Brain pericyte (primary cell): ENCODE results near the gene KDM4B.

ENCODE experiments used
- DNase-seq: peaks from one replicate; pipeline ENCODE4 v3.0.0-alpha.2; 2012; ENCODE audit warnings: low read depth, low spot score

KDM4B gene

DNA sequence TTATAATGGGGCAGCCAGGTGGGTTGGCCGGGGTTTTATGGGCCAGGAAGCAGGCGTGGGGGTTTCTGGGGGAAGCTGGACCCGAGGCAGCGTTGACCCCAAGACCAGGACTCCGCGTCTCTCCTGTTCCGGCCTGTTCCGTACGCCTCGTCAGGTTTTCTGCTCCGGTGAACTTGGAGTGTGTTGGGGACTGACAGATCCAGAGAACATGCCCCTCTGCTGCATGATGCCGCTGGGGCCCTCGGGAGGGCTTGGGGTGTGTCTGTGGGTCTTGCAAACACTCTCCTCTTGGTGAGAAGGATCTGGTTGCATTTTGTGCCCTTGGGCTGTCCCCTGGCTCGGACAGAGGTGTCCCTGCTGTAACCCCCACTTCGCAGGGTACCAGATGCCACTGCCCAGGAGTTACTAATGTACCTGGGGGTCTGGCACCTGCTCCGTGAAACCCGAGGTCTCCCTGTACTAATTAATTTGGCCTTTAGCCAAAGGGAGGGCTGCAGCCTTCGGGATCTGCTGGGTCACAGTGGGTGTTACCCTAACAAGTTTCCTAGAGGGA, 15.6 kb downstream of the KDM4B start:
- no peak for DNase-seq

DNA sequence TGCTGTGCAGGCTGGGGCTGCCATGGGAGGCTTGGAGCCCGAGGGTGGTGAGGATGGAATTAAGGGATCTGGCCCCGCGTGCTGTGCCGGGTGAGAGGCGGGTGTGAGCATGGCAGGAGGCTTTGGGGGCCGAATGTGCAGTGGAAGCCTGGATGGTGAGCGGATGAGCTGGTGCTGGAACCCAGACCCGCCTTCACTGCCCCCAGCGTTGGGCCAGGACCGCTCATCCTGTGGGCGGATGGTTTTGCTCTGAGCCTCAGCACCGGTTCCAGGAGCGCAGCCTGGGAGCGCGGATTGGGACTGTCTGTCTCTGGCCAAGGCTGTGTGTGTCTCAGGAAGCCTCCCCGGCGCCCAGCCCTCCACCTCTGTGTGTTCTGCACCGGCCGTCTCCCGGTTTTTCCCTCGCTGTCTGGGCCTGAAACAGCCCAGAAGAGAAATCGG, 16.7 kb downstream of the KDM4B start:
- DNase-seq: no peak

DNA sequence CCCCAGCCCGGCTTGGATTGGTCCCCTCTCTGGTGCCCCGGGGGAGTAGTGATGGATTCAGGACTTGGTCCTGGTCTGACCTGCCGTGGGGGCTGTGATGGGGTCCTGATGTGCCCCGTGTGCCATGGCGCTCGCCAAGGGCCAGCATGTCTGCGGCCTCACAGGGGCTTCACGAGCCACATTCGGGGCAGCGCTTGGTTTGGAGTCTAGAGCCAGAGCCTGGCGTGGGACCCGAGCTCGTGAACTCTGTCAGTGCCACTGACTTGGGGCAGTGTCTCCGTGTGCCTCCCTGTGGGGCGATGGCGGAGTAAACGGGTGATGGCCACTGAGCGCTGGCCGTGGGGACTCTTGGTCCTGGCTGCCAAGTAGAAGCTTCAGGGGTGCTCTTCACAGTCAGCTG, 17.1 kb downstream of the KDM4B start:
- no peak for DNase-seq

DNA sequence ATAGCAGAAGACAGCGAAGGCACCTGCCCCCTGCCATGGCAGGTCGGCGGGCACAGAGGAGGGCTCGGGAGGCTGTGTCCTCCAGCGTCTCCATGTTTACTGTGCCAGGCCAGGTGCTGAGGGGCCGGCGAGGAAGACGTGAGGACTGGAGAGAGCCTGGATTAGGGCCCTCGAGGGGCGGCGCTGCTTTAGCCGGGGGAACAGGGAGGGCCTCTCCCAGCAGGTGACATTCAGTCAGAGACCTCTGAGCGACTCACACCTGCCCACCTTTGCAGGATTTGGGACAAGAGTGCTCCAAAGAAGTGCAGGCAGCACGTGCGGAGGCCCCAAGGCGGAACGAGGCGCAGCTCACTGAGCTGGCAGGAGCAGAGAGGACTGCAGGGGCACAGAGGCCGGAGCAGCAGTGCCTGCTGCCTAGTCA, 17.6 kb downstream of the KDM4B start:
- no peak for DNase-seq

DNA sequence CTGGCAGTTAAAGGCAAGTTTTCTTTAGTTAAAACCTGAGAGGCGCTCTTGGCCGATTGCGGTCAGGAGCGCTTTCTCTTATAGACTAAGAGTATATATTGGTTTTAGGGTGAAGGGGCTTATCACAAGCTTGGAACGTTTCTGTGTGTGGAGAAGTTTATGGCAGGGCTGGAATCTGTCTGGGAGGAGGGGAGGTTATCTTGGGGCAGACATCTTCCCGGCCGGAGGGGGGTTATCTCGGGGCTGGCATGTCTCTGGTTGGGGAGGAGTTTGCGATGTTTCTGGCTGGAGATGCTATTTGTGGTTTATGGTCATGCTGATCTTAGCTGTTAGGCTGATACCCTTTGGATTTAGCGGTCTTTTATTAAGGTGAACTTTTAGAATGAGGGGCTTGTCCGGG, 18.3 kb downstream of the KDM4B start:
- no peak for DNase-seq

DNA sequence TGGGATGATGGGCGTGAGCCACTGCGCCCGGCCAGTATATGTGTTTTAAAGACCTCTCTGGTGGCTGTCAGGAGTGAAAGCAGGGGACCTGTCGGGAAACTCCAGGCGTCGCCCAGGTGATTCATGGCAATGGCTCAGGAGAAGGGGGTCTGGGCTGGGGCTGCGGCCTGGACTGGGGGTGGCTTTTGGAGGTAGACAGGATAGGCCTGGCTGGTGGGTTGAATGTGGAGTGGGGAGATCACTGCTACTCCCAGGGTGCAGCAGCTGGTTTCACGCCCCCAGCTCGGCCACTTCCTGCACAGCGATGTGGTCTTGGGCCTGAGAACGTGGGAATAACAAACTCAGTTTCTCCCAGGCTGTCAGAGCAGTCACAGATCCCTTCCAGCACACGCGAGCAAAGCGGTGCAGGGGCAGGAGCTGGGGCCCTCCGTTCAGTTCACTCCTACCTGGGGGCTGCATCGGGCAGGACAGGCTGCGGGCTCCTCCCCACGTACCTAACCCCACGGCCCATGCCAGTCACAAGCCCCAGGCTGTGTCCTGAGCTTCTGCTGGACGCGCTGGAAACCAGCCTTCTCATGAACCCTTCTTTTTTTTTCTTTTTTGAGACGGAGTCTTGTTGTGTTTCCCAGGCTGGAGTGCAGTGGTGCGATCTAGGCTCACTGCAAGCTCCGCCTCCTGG, 18.9 kb downstream of the KDM4B start:
- no peak for DNase-seq

DNA sequence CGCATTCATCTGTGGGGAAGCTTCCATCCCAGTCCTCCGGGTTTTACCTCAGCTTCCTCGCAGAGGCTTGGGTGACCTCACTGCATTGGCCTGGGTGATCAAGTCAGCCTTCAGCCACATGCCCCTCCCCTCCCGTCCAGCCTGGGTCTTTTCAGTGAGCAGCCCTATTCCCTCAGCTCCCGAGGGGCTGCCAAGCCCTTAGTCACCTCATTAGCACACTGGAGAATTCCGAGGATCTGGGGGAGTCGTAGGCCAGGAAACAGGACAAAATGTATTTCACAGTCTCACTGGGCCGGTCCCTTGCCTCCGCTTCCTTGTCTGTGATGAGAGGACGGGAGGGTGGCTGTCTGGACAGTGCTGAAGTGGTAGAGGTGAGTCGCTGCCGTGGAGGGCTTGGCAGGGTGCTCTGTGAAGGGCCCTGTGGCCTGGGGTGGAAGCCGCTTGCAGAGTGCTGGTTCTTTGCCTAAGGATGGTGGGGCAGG, 19.9 kb downstream of the KDM4B start:
- DNase-seq: no peak

DNA sequence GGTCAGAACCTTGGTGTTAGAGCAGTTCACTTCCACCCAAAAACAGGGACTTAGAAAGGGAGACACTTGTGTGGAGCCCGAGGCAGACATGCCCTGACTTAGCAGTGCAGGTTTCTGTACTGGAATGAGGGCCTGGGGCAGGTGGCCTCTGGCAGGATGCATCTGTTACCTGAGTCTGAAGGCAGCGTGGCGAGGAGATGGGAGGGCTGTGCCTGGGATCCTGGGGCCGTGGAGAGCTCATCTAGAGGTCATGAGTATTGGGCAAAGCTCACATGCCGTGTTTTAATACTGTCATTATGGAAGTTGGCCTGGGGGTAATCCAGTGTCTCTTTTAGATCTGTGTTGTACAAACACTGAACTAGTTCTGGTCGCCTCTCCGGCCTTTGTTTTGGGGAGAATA, 21.4 kb downstream of the KDM4B start:
- DNase-seq: no peak

DNA sequence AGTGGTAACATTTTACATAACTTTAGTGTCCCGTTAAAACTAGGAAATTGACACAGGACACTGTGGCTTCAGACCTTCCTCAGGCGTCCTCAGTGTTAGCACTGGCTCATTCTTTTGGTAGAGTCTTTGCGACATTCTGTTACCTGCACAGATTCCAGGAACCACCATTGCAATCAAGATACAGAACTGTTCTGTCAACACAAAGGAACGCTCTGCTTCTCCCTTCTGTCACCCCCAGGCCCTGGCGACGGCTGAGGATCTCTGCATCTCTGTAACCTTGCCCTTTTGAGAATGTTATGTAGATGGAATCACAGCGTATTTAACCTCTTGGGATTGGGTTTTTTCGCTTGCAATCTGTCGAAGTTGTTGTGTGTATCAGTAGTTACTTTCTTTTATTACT, 22.6 kb downstream of the KDM4B start:
- DNase-seq: no peak

DNA sequence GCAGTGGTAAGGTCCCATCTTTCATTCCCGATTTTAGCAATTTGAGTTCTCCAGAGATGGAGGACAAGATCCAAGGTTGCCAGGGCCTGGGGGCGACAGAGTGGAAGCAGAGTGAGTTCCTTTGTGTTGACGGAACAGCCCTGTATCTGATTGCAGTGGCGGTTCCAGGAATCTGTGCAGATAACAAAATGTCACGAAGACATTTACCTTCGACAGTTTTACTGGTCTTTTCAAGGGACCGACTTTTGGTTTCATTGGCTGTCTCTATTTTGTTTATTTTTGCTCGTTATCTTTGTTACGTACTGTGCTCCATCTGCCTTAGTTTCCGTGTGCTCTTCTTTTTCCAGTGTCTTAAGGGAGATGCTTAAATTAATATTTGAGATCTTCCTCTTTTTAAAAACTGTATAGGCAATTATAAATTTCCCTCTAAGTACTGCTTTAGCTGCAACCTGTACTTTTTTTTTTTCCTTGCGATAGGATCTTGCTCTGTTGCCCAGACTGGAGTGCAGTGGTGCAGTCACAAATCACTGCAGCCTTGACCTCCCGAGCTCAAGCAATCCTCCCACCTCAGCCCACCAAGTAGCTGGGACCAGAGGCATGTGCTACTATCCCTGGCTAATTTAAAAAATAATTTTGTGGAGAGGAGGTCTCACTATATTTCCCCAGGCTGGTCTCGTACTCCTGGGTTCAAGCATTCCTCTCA, 23.2 kb downstream of the KDM4B start:
- DNase-seq: no peak

DNA sequence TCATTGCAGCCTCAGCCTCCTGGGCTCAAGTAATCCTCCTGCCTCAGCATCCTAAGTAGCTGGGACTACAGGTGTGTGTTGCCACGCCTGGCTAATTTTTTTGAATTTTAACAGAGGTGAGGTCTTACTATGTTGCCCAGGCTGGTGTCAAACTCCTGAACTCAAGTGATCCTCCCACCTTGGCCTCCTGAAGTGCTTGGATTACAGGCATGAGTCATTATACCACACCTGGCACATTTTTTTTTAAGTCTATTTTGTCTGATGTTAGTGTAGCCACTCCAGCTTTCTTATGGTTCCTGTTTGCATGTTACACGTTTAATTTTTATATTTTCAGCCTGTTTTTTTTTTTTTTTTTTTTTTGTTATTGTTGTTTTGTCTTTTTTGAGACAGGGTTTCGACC, 24.8 kb downstream of the KDM4B start:
- DNase-seq: no peak

DNA sequence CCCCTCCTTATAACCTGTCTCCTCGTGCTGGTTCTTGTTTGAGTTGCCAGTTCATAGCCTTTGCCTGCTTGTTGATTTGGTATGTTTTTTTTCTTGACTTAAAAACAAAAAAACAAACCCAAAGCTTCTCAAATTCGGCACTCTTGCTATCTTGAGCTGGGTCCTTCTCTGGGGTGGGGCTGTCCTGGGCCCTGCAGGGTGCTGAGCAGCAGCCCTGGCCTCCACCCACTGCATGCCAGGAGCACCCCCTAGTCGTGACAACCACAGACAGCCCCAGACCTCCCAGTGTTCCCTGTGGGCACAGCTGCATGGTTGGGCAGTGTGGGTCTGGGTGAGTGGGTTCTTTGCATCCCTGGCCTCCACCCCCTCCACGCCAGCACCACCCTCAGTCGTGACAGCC, 27.8 kb downstream of the KDM4B start:
- DNase-seq: no peak

DNA sequence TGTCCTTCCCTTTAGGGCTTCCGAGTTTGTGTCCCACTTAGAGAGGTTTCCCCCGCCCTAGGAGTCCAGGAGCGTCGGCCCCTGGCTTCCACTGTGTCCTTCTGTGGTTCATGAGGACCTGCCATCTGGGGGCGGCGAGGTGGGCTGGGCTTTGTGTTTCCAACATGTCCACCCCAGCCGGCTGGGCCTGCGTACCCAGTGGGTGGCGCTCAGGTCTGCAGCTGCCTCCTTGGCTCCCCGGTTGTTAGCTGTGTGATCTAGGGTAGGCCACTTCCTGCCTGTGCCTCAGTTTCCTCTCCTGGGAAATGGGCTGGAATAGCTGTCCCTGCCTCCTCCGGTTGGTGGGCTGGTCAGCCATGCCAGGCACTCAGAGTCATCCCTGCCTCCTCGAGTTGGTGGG, 28.4 kb downstream of the KDM4B start:
- no peak for DNase-seq

DNA sequence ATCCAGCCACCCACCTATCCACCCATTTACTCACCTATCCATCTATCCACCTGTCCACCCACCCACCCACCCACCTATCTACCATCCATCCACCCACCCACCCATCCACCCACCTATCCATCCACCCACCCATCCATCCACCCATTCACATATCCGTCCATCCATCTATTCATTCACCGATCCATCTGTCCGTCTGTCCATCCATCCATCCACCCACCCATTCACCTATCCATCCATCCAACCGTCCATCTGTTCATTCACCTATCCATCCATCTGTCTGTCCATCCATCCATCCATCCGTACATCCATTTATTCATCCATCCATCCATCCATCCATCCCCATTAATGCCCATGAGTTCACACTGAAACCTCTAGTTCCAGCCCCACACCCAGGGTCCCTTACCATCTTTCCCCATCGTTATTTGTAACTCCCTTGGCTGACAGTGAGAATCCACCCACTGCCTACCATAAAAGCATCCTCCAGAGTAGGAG, 31.3 kb downstream of the KDM4B start:
- no peak for DNase-seq

DNA sequence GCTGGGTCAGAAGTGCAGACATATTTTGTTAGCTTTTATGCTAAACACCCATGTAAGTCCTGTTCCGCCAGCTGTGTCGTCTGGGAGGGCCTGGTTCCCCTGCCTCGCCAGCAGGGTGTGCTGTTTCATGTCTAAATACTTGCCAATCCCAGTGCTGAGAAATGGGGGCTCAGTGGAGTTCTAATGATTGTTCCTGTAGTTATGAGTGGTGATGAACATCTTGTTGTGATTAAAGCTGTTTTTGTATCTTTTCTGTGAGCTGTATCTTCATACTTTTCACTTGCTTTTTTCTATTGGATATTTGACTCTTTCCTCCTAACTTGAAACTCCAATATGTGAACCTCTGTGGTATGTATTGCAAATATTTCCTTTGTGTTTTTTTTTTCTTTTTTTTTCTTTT, 32.7 kb downstream of the KDM4B start:
- DNase-seq: peak; percentile 54

DNA sequence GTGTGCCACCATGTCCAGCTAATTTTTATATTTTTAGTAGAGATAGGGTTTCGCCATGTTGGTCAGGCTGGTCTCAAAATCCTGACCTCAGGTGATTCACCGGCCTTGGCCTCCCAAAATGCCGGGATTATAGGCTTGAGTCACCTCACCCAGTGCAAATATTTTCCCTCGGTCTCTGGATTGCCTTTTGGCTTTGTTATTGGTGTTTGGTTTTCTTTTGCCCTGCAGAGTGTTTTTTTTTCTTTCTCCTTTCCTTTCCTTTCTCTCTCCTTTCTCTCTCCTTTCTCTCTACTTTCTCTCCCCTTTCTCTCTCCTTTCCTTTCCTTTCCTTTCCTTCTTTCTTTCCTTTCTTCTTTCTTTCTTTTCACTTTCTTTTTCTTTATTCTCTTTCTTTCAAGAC, 33.2 kb downstream of the KDM4B start:
- DNase-seq: no peak

DNA sequence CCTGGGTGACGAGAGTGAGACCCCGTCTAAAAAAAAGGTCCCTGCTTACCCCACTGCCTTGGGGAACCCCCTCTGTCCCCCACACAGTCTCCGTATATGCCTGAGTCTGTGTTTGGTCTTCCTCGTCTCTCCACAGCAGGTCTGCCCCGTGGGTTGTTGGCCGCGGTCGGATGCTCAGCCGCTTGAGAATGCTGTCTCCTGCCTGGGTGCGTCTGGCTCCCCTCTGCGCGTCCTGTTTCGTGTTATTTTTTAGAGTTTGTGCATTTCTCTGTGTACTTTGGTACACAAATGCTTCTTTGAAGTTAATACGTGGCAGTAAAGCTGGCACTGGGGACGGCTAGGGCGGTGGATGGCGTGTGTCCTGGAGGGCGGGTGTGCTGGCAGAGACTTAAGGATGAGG, 34.9 kb downstream of the KDM4B start:
- DNase-seq: no peak

DNA sequence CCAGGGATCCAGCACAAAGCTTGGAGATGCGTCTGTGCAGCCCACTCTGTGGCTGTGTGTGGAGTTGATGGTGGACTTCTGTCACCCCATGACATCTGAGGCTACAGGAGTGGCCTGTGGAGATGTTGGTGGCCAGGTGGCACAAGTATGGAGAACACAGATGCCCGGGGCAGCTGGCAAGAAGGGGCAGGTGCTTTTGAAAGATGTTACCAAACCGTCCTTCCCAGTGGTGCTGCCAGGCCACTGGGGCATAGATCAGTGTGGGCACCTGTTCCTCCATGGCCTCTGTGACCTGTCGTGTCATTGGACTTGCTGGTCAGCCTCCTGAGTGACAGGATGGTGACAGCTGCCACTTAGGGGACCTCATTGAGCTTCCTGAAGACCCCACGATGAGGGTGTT, 36.2 kb downstream of the KDM4B start:
- DNase-seq: no peak

DNA sequence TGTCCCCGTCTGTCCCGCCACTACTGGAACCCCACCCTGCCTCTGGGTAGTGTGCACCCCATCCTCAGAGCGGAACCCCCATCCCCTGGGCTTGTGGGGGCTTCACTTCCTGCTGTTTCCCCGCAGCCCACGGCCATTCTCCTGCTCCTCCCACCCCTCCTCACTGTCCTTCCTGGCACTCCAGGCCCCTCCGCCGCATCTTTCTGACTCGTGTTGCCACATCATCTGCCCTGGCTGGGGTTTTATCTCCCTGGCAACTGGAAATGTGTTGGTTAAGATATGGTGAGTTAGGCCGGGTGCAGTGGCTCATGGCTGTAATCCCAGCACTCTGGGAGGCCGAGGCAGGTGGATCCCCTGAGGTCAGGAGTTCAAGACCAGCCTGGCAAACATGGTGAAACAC, 37.3 kb downstream of the KDM4B start:
- no peak for DNase-seq

DNA sequence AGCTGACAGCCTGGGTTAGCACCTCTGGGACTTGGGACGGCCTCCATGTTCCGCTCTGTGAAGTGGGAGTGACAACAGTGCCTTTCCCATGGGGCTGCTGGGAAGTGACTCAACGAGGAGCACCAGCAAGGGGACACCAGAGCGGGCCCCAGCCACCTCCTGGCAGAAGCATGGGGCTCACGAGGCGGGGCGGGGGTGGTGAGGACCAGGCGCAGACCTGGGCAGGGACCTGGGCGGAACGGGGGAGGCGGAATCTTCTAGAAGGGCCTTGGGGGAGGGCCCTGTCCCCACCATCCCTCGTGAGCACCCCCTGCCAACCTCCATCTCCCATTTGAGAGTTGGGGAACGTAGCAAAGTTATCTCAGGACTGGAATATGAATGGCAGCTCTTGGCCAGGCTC, 37.9 kb downstream of the KDM4B start:
- DNase-seq: no peak

DNA sequence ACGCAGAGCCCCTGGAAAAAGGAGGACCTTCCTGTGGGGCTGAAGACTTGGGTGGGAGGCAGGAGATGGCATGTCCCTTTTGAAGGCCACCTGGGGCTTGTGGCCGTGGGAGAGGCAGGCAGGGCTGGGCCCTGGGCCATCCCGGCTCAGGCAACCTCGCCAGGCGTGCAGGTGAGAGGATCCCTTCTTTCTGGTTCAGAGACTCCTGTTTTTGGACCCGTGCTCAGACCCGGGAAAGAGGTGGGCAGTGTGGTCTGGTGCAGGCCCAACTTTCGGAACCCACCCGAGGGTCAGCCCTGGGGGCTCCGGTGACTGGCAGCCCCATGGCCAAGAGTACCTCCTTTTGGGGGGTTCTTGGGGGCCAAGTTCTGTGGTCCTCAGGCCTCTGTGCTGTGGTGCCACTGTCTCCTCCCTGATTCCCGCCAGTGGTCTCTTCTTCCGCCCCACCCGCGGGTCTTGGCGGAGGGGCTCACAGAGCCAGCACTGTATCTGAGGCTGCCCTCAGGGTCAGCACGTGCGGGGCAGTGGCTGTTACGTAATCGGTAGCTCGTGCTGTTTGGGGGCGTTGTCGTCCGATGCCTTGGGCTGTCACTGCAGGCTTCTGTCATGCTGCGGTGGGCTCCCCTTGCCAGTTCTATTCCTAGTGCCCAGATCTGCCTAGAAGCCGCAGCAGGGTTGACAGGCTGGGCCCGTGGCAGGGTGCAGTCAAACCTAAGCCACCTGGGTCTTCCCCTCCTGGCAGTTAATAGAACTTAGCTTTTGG, 42.7 kb downstream of the KDM4B start:
- DNase-seq: no peak
